Astrocyte (in vitro differentiated cells and primary cell): Measurements from ENCODE around the gene UVRAG. TPM values are rescaled to one million over a fixed set of nuclear protein-coding genes. Genes with fewer than 3 reads are reported as not detected.

Source experiments
- DNase-seq: peaks from one replicate; pipeline ENCODE4 v3.0.0-alpha.2; 2010; ENCODE audit warnings: low read depth
- FAIRE-seq: peaks from 2 replicates; lab custom pipeline; 2011; peaks lifted over from hg19 to GRCh38; lab: Jason Lieb, UNC
- H2AFZ ChIP-seq: 2 replicates; pipeline ENCODE4 v1.6.0; 2012; ENCODE audit warnings: low read depth, low read length, inconsistent platforms
- H3K27ac ChIP-seq: 2 replicates; pipeline ENCODE4 v1.5.1; 2011; ENCODE audit warnings: low read depth, low read length, inconsistent platforms
- H3K27me3 ChIP-seq: 2 replicates; pipeline ENCODE4 v1.6.0; 2011; ENCODE audit warnings: low read length, inconsistent platforms; ENCODE audit not compliant: insufficient read depth
- H3K36me3 ChIP-seq: 2 replicates; pipeline ENCODE4 v1.5.1; 2011; ENCODE audit warnings: low read length, inconsistent platforms; ENCODE audit not compliant: insufficient read depth
- H3K4me1 ChIP-seq: 2 replicates; pipeline ENCODE4 v1.5.1; 2011; ENCODE audit warnings: low read length, inconsistent platforms; ENCODE audit not compliant: insufficient read depth
- H3K4me2 ChIP-seq: 2 replicates; pipeline ENCODE4 v1.6.0; 2012; ENCODE audit warnings: low read length, inconsistent platforms
- H3K4me3 ChIP-seq: 2 replicates; pipeline ENCODE4 v1.5.1; 2011; ENCODE audit warnings: low read depth, mild to moderate bottlenecking, low read length, inconsistent platforms; ENCODE audit not compliant: insufficient read depth
- H3K79me2 ChIP-seq: 2 replicates; pipeline ENCODE4 v1.6.0; 2012; ENCODE audit warnings: mild to moderate bottlenecking, low read length, inconsistent platforms; ENCODE audit not compliant: insufficient read depth
- H3K9ac ChIP-seq: 2 replicates; pipeline ENCODE4 v1.6.0; 2012; ENCODE audit warnings: mild to moderate bottlenecking, low read length, inconsistent platforms
- H3K9me3 ChIP-seq: 2 replicates; pipeline ENCODE4 v1.5.1; 2012; ENCODE audit warnings: low read depth, mild to moderate bottlenecking, low read length, inconsistent platforms; ENCODE audit not compliant: insufficient read depth
- H4K20me1 ChIP-seq: 2 replicates; pipeline ENCODE4 v1.6.0; 2012; ENCODE audit warnings: low read length, inconsistent platforms; ENCODE audit not compliant: insufficient read depth
- H3K27ac Mint-ChIP-seq: one replicate; pipeline ENCODE4 v1.8.0; 2021; ENCODE audit warnings: mild to moderate bottlenecking, mixed read lengths; ENCODE audit not compliant: unreplicated experiment
- H3K27me3 Mint-ChIP-seq: one replicate; pipeline ENCODE4 v1.8.0; 2021; ENCODE audit warnings: low read depth, mixed read lengths; ENCODE audit not compliant: unreplicated experiment
- H3K36me3 Mint-ChIP-seq: one replicate; pipeline ENCODE4 v1.8.0; 2021; ENCODE audit warnings: low read depth, mixed read lengths; ENCODE audit not compliant: unreplicated experiment
- H3K4me1 Mint-ChIP-seq: one replicate; pipeline ENCODE4 v1.8.0; 2021; ENCODE audit warnings: low read depth, mixed read lengths; ENCODE audit not compliant: unreplicated experiment
- H3K4me3 Mint-ChIP-seq: one replicate; pipeline ENCODE4 v1.8.0; 2021; ENCODE audit warnings: mild to moderate bottlenecking, moderate library complexity, mixed read lengths; ENCODE audit not compliant: unreplicated experiment
- H3K9me3 Mint-ChIP-seq: one replicate; pipeline ENCODE4 v1.8.0; 2021; ENCODE audit warnings: mild to moderate bottlenecking, mixed read lengths; ENCODE audit not compliant: unreplicated experiment
- CTCF ChIP-seq: IDR thresholded peaks from 2 replicates; pipeline ENCODE4 v1.5.1; 2011; ENCODE audit warnings: low read depth, mild to moderate bottlenecking, inconsistent platforms, low read length, moderate library complexity; ENCODE audit not compliant: insufficient read depth
- EZH2 ChIP-seq: IDR thresholded peaks from 2 replicates; pipeline ENCODE4 v1.6.1; 2012; ENCODE audit warnings: mild to moderate bottlenecking, low read length, inconsistent platforms; ENCODE audit not compliant: insufficient read depth
- total RNA-seq: library from RNA; stranded (reverse); gene quantifications from 2 replicates; pipeline ENCODE4 v1.2.1, GENCODE V29; 2021

The UVRAG gene
- total RNA-seq, 1 donor from 2014 or later: 15.3 TPM

- H4K20me1 ChIP-seq: no peaks in the 10 kb centered on the region
- H3K27ac Mint-ChIP-seq: no peak overlapping the region
- no peaks in the 10 kb centered on the region for H3K36me3 ChIP-seq
- H3K4me3 ChIP-seq: no peak overlapping the region
- no peak overlapping the region for H3K4me2 ChIP-seq
- H3K4me3 Mint-ChIP-seq: no peak overlapping the region
- no peaks in the 10 kb centered on the region for H3K79me2 ChIP-seq
- no peaks in the 10 kb centered on the region for H3K27me3 ChIP-seq
- FAIRE-seq (no peak), DNase-seq (no peak)
- H3K27me3 Mint-ChIP-seq: peaks cover 9% of the 10 kb centered on the region
- H2AFZ ChIP-seq: no peak overlapping the region
- H3K9ac ChIP-seq: no peak overlapping the region
- H3K4me1 Mint-ChIP-seq: peaks cover 7% of the 10 kb centered on the region
- H3K9me3 Mint-ChIP-seq: no peaks in the 10 kb centered on the region
- no peak overlapping the region for H3K27ac ChIP-seq
- no peaks in the 10 kb centered on the region for H3K9me3 ChIP-seq
- H3K36me3 Mint-ChIP-seq: peaks cover 2% of the 10 kb centered on the region
- TF ChIP-seq CTCF (no peak), EZH2 (no peak)
- H3K4me1 ChIP-seq: peaks cover 4% of the 10 kb centered on the region
Observed at GRCh38 chr11:76147106-76147740, 332.2 kb downstream of the UVRAG start.

GRCh38 chr11:76148231-76148630 lies 333.2 kb downstream of the UVRAG start:
- peaks cover 2% of the 10 kb centered on the region for H3K36me3 Mint-ChIP-seq
- Histone ChIP-seq H3K36me3 (no peaks in the 10 kb centered on the region), H3K4me3 (no peak overlapping the region), H2AFZ (no peak overlapping the region), H3K4me2 (no peak overlapping the region), H3K4me1 (peaks cover 7% of the 10 kb centered on the region), H3K79me2 (no peaks in the 10 kb centered on the region), H3K27ac (no peak overlapping the region), H3K9me3 (no peaks in the 10 kb centered on the region), H3K9ac (no peak overlapping the region), H3K27me3 (no peaks in the 10 kb centered on the region), H4K20me1 (no peaks in the 10 kb centered on the region)
- no peak overlapping the region for H3K27ac Mint-ChIP-seq
- no peak for TF ChIP-seq EZH2
- TF ChIP-seq CTCF: no peak
- H3K27me3 Mint-ChIP-seq: peaks cover 9% of the 10 kb centered on the region
- no peak for FAIRE-seq
- H3K9me3 Mint-ChIP-seq: no peaks in the 10 kb centered on the region
- H3K4me3 Mint-ChIP-seq: no peak overlapping the region
- no peak for DNase-seq
- H3K4me1 Mint-ChIP-seq: peaks cover 8% of the 10 kb centered on the region

GRCh38 chr11:76148941-76149613 lies 334.1 kb downstream of the UVRAG start:
- peaks cover 14% of the 10 kb centered on the region for H3K4me1 Mint-ChIP-seq
- no peak overlapping the region for H3K4me3 ChIP-seq
- DNase-seq (no peak), FAIRE-seq (no peak)
- H3K27me3 ChIP-seq: no peaks in the 10 kb centered on the region
- H2AFZ ChIP-seq: no peak overlapping the region
- H4K20me1 ChIP-seq: no peaks in the 10 kb centered on the region
- H3K36me3 ChIP-seq: no peaks in the 10 kb centered on the region
- peaks cover 2% of the 10 kb centered on the region for H3K9me3 Mint-ChIP-seq
- no peak overlapping the region for H3K27ac ChIP-seq
- H3K4me1 ChIP-seq: peaks cover 7% of the 10 kb centered on the region
- no peak for TF ChIP-seq EZH2
- no peak for TF ChIP-seq CTCF
- H3K9me3 ChIP-seq: no peaks in the 10 kb centered on the region
- H3K79me2 ChIP-seq: no peaks in the 10 kb centered on the region
- H3K27ac Mint-ChIP-seq: no peak overlapping the region
- no peak overlapping the region for H3K9ac ChIP-seq
- peaks cover 2% of the 10 kb centered on the region for H3K36me3 Mint-ChIP-seq
- no peak overlapping the region for H3K4me2 ChIP-seq
- H3K4me3 Mint-ChIP-seq: no peak overlapping the region
- H3K27me3 Mint-ChIP-seq: peaks cover 9% of the 10 kb centered on the region
